Calu3 (cell line): Measurements from ENCODE around the gene JAZF1. TPM values are rescaled to one million over a fixed set of nuclear protein-coding genes. Genes with fewer than 3 reads are reported as not detected.

Source experiments
- BruUV-seq: library from RNA; stranded (reverse); fragments of 400-500 nt; replicated peaks from 2 replicates; lab custom pipeline; 2021; lab: Mats Ljungman, UMichigan
- CTCF ChIA-PET: fragments of 300-600 bp; sonication (Branson Sonifier 250); formaldehyde crosslinking; loops from one replicate; lab custom pipeline; 2022; ENCODE audit warnings: antibody characterized with exemption; lab: Charles Lee
- DNase-seq: peaks from one replicate; pipeline ENCODE4 v3.0.0; 2022
- H3K27ac Mint-ChIP-seq: one replicate; pipeline ENCODE4 v1.8.0; 2022; ENCODE audit warnings: mixed read lengths; ENCODE audit not compliant: unreplicated experiment
- H3K27me3 Mint-ChIP-seq: one replicate; pipeline ENCODE4 v1.8.0; 2022; ENCODE audit warnings: mixed read lengths; ENCODE audit not compliant: unreplicated experiment
- H3K36me3 Mint-ChIP-seq: one replicate; pipeline ENCODE4 v1.8.0; 2022; ENCODE audit warnings: mild to moderate bottlenecking, moderate library complexity, mixed read lengths; ENCODE audit not compliant: insufficient read depth, unreplicated experiment
- H3K4me1 Mint-ChIP-seq: one replicate; pipeline ENCODE4 v1.8.0; 2022; ENCODE audit warnings: mild to moderate bottlenecking, low read depth, mixed read lengths; ENCODE audit not compliant: unreplicated experiment
- H3K4me3 Mint-ChIP-seq: one replicate; pipeline ENCODE4 v1.8.0; 2022; ENCODE audit warnings: mild to moderate bottlenecking, low read depth, moderate library complexity, mixed read lengths; ENCODE audit not compliant: unreplicated experiment
- H3K9me3 Mint-ChIP-seq: one replicate; pipeline ENCODE4 v1.8.0; 2022; ENCODE audit warnings: low read depth, mixed read lengths; ENCODE audit not compliant: unreplicated experiment
- CTCF ChIP-seq: fragments of 200-600 bp; IDR thresholded peaks from one replicate; pipeline ENCODE4 v1.8.0; 2022; ENCODE audit warnings: antibody characterized with exemption; ENCODE audit not compliant: unreplicated experiment
- intact Hi-C: fragments of 100-400 bp; cut with micrococcal nuclease; formaldehyde crosslinking; loops from one replicate; pipeline ENCODE4 v1.10.0; 2022; ENCODE audit not compliant: unreplicated experiment
- total RNA-seq: library from RNA; stranded (reverse); gene quantifications from 2 replicates; pipeline ENCODE4 v1.2.3, GENCODE V29; 2022

JAZF1 gene
- total RNA-seq, 1 experiment from 2014 or later = 10.7 TPM

- Mint-ChIP-seq H3K9me3 (no peaks in the 10 kb centered on the region), H3K27me3 (no peaks in the 10 kb centered on the region), H3K4me1 (peaks cover 7% of the 10 kb centered on the region), H3K4me3 (no peak overlapping the region), H3K27ac (no peak overlapping the region), H3K36me3 (no peaks in the 10 kb centered on the region)
- DNase-seq = no peak
- BruUV-seq = no TSS peak
- intact Hi-C loops = no loop called here
- CTCF ChIA-PET = interaction anchor here (1.5 kb wide), 1 partner anchor 100 kb away, joined by 4 read pairs; no protein-coding TSS in a partner anchor
- no peak for TF ChIP-seq CTCF
These were observed 218.3 kb downstream of the JAZF1 start for GRCh38 chr7:27962273-27962672.

- CTCF ChIA-PET = interaction anchor here (1.5 kb wide), 1 partner anchor 101 kb away, joined by 4 read pairs; no protein-coding TSS in a partner anchor
- peak; percentile 49 for DNase-seq
- BruUV-seq = no TSS peak
- intact Hi-C loops = no loop called here
- H3K9me3 Mint-ChIP-seq = no peaks in the 10 kb centered on the region
- H3K4me3 Mint-ChIP-seq = no peak overlapping the region
- H3K4me1 Mint-ChIP-seq = peaks cover 7% of the 10 kb centered on the region
- TF ChIP-seq CTCF = no peak
- no peaks in the 10 kb centered on the region for H3K36me3 Mint-ChIP-seq
- no peak overlapping the region for H3K27ac Mint-ChIP-seq
- H3K27me3 Mint-ChIP-seq = no peaks in the 10 kb centered on the region
These were observed 219.3 kb downstream of the JAZF1 start for GRCh38 chr7:27961255-27961654.

GRCh38 chr7:27960415-27960814 lies 220.2 kb downstream of the JAZF1 start:
- Mint-ChIP-seq H3K27me3 (no peaks in the 10 kb centered on the region), H3K36me3 (no peaks in the 10 kb centered on the region), H3K27ac (no peak overlapping the region), H3K4me1 (peaks cover 7% of the 10 kb centered on the region), H3K4me3 (no peak overlapping the region), H3K9me3 (no peaks in the 10 kb centered on the region)
- no TSS peak for BruUV-seq
- no peak for DNase-seq
- intact Hi-C loops = no loop called here
- CTCF ChIA-PET = no interaction called here
- TF ChIP-seq CTCF = no peak

GRCh38 chr7:27958933-27959548 lies 221.6 kb downstream of the JAZF1 start:
- no peak overlapping the region for H3K4me3 Mint-ChIP-seq
- no peaks in the 10 kb centered on the region for H3K27me3 Mint-ChIP-seq
- no peaks in the 10 kb centered on the region for H3K9me3 Mint-ChIP-seq
- peaks cover 7% of the 10 kb centered on the region for H3K4me1 Mint-ChIP-seq
- no peak for TF ChIP-seq CTCF
- H3K36me3 Mint-ChIP-seq = no peaks in the 10 kb centered on the region
- intact Hi-C loops = no loop called here
- CTCF ChIA-PET = interaction anchor here (0.6 kb wide), 1 partner anchor 14 kb away, joined by 3 read pairs; no protein-coding TSS in a partner anchor
- BruUV-seq = no TSS peak
- DNase-seq = no peak
- no peak overlapping the region for H3K27ac Mint-ChIP-seq
